ENCODE measurements around the gene CTNNA1. TPM values are rescaled to one million over a fixed set of nuclear protein-coding genes. Genes with fewer than 3 reads are reported as not detected.

The CTNNA1 gene
- total RNA-seq, 6 experiments from 2014 or later = 101 to 192 (median 123) TPM

DNA sequence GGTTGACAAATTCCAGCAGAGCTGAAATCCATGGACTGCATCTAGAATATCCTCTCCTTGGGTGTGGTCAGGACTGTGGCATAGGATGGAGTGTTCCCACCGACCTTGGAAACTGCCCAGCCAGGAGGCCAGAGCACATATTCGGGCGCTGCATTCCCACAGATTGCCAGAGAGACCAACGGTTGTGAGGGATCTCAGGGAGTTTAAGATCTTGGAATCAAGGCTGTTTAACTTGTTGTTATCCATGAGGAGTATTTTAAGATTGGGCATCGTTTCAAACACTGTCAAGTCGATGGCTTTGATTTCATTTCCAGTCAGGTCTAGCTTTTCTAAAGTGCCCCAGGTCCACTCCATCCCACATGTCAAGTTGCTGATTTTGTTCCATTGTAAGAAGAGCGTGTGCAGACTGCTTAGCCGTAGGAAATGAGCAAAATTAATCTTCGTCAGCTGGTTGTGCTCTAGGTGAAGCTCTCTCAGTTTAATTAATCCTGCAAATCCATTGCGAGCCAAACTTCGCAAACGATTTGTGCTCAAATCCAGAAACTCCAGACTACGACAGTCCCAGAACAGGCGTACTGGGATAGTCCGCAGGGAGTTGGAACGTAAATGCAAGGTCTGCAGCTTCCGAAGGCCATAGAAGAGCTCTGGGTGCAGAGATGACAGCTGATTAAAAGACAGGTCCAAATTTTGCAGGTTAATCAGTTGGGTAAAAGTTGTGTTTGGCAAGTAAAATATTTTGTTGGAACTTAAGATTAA is 120.4 kb downstream of the CTNNA1 start:
- H3K36me3 ChIP-seq = no peaks in the 10 kb centered on the region
- WGBS (ENCODE audit: insufficient coverage, low coverage, low lambda C conversion rate, missing lambda C conversion rate) = 92% methylated on average over 13 of the region's 17 CpGs
- H3K27me3 ChIP-seq = no peaks in the 10 kb centered on the region
- peaks cover 0 to 6% (median 3%) of the 10 kb centered on the region in 4 donors for H3K4me1 ChIP-seq
- no peak for DNase-seq
- no peaks in the 10 kb centered on the region for H3K9me3 ChIP-seq
- TF ChIP-seq POLR2A (IDR thresholded peaks at IDR 0.05) = no peak
- TF ChIP-seq, protein P1, sequence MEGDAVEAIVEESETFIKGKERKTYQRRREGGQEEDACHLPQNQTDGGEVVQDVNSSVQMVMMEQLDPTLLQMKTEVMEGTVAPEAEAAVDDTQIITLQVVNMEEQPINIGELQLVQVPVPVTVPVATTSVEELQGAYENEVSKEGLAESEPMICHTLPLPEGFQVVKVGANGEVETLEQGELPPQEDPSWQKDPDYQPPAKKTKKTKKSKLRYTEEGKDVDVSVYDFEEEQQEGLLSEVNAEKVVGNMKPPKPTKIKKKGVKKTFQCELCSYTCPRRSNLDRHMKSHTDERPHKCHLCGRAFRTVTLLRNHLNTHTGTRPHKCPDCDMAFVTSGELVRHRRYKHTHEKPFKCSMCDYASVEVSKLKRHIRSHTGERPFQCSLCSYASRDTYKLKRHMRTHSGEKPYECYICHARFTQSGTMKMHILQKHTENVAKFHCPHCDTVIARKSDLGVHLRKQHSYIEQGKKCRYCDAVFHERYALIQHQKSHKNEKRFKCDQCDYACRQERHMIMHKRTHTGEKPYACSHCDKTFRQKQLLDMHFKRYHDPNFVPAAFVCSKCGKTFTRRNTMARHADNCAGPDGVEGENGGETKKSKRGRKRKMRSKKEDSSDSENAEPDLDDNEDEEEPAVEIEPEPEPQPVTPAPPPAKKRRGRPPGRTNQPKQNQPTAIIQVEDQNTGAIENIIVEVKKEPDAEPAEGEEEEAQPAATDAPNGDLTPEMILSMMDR (IDR thresholded peaks at IDR 0.05) = no peak
- no peak overlapping the region for H3K4me3 ChIP-seq
- intact Hi-C loops (cut with DNase I) = no loop called here
- ATAC-seq = no peak
- no peak overlapping the region for H3K27ac ChIP-seq

DNA sequence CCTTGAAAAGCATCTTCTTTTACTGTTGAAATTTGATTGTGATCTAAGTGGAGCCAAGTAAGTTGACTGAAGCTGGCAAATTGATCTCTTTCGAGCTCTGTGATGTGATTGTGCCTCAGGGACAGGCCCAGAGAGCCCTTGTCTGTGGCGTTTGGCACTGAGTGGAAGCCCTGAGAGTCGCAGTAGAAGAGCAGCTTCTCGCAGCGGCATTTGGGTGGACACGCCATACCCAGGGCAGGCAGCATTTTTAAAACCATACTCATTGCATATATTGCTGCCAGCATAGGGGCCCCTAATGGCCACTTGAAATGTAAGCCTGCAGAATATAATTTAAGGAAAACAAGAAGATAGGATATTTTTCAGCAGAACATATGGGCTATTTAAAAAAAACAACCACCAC is 121.0 kb downstream of the CTNNA1 start:
- no peak overlapping the region for H3K27ac ChIP-seq

DNA sequence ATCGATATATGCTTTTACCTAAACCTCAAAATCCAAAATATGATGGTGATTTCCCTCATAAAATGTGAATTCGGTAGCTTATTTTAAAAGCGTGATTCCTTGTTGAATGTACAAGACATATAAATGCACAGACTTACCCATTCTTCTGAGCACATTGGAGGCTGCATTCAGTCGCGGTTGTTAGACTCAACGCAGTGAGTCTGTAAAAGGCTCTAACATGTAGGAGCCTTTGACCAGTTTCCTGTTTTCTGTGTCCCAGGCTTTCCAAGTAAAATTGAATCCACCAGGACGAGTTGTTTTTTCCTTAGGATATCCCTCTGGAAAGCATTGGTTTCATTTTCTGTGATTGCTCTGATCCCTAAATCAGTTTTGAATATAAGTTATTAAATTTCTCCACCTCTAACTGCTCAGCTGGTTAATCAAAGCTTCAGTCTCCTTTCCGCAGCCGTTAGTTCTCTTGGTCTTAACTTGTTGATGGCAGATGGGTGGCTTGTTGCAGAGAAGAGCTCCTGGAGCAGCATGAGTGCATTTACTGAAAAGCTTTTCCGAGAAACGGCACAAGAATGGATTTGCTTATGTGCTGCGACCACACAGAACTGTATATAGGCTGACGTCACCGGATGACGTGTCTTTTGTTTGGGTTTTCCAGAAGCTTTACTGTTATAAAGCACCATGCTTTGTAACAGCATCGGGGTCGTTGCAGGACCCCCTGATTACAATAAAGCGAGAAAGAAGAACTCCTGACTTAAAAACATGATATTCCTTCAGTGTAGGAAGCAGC is 121.7 kb downstream of the CTNNA1 start, which contains the start of gene LRRTM2:
Gene LRRTM2, minus strand, starts transcription at position 565 of the 781 bp plus-strand sequence. Its CDS starts 424 bp downstream, at position 141.
- intact Hi-C loops (cut with DNase I) = no loop called here
- Histone ChIP-seq H3K36me3 (no peaks in the 10 kb centered on the region), H3K4me3 (no peak within 1 kb of the TSS), H3K27me3 (no peaks in the 10 kb centered on the region), H3K9me3 (no peaks in the 10 kb centered on the region), H3K4me1 (peaks cover 0 to 6% (median 3%) of the 10 kb centered on the region in 4 donors), H3K27ac (no peak within 1 kb of the TSS)
- WGBS (ENCODE audit: insufficient coverage, low coverage, low lambda C conversion rate, missing lambda C conversion rate) = 78% methylated on average over 18 of the region's 18 CpGs
- ATAC-seq = peak in 3 of 4 donors; percentile 24 to 55 (median 26)
- TF ChIP-seq, protein P1 (IDR thresholded peaks at IDR 0.05) = no peak
- TF ChIP-seq POLR2A (IDR thresholded peaks at IDR 0.05) = no peak
- DNase-seq = no peak

More for the DNA sequence above, 121.0 kb downstream of the CTNNA1 start:
- WGBS (ENCODE audit: insufficient coverage, low coverage, low lambda C conversion rate, missing lambda C conversion rate) = 78% methylated on average over 3 of the region's 6 CpGs
- Histone ChIP-seq H3K4me1 (peaks cover 0 to 6% (median 3%) of the 10 kb centered on the region in 4 donors), H3K4me3 (no peak overlapping the region), H3K9me3 (no peaks in the 10 kb centered on the region), H3K27me3 (no peaks in the 10 kb centered on the region), H3K36me3 (no peaks in the 10 kb centered on the region)
- no peak for ATAC-seq
- DNase-seq = no peak
- TF ChIP-seq, protein P1 (IDR thresholded peaks at IDR 0.05) = no peak
- no peak for TF ChIP-seq POLR2A (IDR thresholded peaks at IDR 0.05)
- intact Hi-C loops (cut with DNase I) = no loop called here

DNA sequence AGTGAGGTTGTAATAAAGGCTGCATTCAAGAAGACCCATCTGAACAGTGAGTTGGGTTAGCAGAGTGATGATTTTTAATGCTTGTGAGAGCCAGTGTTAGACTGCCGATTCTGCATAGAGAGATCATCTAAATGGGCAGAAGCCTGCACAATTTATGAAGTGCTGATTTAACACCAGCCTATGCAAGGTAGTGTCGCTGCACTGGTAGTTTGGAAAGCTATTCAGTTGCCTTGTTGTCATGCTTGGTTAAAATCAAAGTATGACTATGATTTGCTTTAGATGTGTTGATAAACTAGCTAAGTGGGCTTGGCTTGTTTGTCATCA is 122.3 kb downstream of the CTNNA1 start:
- no peak for DNase-seq
- intact Hi-C loops (cut with DNase I) = no loop called here
- TF ChIP-seq, protein P1 (IDR thresholded peaks at IDR 0.05) = no peak
- no peak for TF ChIP-seq POLR2A (IDR thresholded peaks at IDR 0.05)
- Histone ChIP-seq H3K4me1 (peaks cover 0 to 6% (median 3%) of the 10 kb centered on the region in 4 donors), H3K36me3 (no peaks in the 10 kb centered on the region), H3K27ac (no peak overlapping the region), H3K4me3 (no peak overlapping the region), H3K9me3 (no peaks in the 10 kb centered on the region), H3K27me3 (no peaks in the 10 kb centered on the region)
- ATAC-seq = no peak
- 76% methylated on average over 2 of the region's 2 CpGs for WGBS (ENCODE audit: insufficient coverage, low coverage, low lambda C conversion rate, missing lambda C conversion rate)

Data from right lobe of liver (tissue), 6 donors.